ENCODE measurements around the gene SH3BP1. TPM values are rescaled to one million over a fixed set of nuclear protein-coding genes. Genes with fewer than 3 reads are reported as not detected.
A peak's percentile ranks its signal among the peaks of the same experiment; 100 is the strongest.
"Not testable (repeated sequence)": the region's sequence is repeated elsewhere in the genome, so short reads cannot be mapped to it uniquely, and the experiment has no call there.

The SH3BP1 gene
- polyA plus RNA-seq, 4 donors = 13.8 to 21.1 (median 19.2) TPM

DNA sequence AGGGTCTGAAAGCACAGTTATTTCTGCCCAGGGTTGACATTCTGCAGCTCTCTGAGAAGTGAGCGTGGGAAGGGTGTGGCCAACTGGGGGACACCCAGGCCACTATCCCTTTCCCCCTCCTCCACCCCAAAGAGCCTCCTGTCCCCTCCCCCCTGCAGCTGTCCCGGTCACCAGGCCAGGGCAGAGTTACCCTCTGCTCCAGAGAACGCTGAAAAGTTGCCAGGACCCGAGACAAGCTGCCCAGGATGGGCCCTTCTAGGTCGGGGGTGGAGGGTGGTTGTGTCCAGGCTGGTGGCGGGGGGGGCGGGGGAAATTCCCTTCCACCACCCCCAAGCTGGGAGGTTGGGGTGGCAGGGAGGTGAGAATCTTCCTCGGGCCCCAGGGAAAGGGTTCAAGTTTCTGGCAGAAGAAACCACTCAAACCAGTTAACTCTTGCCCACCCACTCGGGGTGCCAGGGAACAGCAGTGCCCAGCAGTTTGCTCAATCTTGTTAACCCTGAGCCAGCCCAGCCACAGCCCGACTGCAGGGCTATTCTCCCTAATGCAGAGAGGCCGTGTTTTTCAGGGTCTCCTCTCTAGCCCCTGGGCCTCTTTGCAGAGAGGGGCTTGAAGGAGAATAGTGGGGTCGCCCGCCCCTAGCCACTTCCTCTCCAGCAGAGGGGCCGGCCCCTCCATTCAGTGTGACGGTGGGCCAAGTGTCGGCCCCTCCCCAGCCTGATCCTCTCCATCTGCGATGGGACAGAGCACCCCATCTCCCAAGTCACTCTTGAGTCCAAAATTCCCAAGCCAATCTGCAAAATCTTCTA lies 36.7 kb downstream of the SH3BP1 start:
- DNase-seq (ENCODE audit: low read depth in 4 of 4, low spot score in 3 of 4) = no peak

DNA sequence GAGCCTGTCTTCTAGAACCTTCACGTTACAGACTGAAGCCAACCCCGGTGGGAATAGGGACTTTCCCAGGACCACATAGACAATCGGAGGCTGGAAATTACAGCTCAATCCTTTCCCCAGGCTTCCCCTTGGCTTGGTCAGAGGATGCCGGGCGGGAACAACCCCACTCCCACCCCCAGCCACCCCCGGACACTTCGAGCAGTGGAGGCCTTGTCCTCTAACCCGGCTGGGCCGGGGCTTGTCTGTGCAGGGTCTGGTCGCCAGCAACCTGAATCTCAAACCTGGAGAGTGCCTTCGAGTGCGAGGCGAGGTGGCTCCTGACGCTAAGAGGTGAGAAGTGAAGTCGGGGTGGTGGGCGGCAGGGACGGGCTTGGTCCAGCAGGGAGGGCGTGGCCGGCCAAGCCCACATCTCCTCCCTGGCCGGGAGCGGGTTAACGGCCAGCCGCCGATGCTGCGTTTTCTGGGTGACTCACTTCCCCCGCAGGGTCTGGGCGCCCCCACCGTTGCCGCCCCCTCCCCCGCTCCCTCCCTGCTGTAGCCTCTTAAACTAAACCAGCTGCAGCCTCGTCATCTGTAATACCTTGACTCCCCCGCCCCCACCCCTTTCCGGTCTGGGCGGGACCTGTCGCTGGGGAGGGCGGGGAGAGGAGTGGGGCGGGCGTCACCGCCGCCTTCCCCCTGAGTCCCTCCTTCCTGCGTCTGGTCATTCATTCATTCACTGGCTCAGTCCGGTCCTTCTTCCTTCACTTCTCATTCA lies 37.4 kb downstream of the SH3BP1 start:
- DNase-seq (ENCODE audit: low read depth in 4 of 4, low spot score in 3 of 4) = peak in 2 of 4 donors; percentile 75 to 77

DNA sequence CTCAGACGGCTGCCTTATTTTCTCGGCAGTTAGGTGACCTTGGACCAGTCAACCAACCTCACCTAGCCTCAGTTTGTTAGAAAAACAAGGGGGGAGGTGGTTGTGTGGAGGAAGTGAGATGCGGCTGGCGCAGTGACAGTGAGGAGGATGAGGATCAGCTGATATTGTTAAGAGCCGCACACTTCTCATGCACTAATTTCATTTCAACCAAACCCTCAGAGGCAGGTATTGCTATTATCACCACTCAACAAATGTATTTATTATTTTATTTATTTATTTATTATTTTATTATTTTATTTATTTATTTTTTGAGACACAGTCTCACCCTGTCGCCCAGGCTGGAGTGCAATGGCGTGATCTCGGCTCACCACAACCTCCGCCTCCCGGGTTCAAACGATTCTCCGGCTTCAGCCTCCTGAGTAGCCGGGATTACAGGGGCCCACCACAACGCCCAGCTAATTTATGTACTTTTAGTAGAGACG lies 38.1 kb downstream of the SH3BP1 start:
- no peak for DNase-seq (ENCODE audit: low read depth in 4 of 4, low spot score in 3 of 4)

DNA sequence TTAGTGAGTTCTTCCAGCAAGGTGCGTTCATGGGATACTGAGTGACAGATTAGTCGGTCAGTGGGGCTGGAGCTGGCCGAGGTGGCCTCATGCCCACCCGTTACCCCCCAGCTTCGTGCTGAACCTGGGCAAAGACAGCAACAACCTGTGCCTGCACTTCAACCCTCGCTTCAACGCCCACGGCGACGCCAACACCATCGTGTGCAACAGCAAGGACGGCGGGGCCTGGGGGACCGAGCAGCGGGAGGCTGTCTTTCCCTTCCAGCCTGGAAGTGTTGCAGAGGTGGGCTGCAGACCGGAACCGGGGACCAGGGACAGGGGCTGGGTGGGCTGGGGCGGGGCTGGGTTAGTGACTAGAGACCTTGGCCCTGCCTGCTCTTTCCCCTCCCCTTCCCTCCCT lies 38.9 kb downstream of the SH3BP1 start:
- no peak for DNase-seq (ENCODE audit: low read depth in 4 of 4, low spot score in 3 of 4)

GRCh38 chr22:37679670-37680069 lies 40.2 kb downstream of the SH3BP1 start:
- no peak for DNase-seq (ENCODE audit: low read depth in 4 of 4, low spot score in 3 of 4)

GRCh38 chr22:37680191-37680851 lies 40.9 kb downstream of the SH3BP1 start:
- no peak for DNase-seq (ENCODE audit: low read depth in 4 of 4, low spot score in 3 of 4)

DNA sequence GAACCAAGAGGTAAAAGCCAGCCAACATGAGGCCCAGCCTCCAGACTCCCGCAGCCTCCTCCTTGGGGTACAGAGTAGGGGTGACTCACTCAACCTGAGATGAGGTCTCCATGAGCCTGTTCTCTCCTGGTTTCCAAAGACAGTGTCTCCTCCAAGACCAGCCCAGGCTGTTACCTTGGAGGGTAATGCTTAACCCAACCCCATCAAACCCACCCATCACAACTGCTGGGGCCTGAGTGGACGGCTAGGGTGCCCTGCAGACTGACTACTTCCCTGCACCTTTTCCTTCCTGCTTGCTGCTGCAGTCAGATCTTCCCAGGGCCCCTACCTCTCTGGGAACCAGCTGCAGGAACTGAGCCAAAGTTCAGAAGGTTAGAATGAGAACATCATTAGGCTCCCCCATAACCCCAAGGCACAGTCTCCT lies 41.5 kb downstream of the SH3BP1 start:
- DNase-seq (ENCODE audit: low read depth in 4 of 4, low spot score in 3 of 4) = no peak

DNA sequence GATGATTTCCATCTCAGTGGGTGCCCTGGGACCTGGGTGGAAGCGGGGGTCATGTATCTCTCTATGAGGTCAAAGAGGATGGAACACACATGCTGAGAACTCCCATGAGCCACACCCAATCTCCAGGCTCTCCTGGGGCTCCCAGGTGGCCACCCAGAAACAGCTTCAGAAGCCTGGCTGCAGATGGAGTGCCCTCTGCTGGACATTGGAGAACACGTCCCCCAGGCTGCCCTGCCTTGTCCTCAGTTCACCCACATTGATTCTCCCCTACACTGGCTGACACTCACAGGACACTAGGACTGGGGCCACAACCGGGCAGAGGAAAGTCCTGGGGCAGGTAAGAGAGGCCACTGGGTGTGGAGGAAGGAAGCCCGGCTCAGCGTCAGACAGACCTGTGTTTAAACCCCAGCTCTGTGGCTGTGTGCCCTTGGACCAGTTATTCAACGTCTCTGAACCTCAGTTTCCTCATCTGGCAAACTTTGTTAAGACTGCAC lies 42.1 kb downstream of the SH3BP1 start:
- no peak for DNase-seq (ENCODE audit: low read depth in 4 of 4, low spot score in 3 of 4)

- DNase-seq (ENCODE audit: low read depth in 4 of 4, low spot score in 3 of 4) = no peak
Measured at GRCh38 chr22:37684803-37685615, 45.5 kb downstream of the SH3BP1 start.

DNA sequence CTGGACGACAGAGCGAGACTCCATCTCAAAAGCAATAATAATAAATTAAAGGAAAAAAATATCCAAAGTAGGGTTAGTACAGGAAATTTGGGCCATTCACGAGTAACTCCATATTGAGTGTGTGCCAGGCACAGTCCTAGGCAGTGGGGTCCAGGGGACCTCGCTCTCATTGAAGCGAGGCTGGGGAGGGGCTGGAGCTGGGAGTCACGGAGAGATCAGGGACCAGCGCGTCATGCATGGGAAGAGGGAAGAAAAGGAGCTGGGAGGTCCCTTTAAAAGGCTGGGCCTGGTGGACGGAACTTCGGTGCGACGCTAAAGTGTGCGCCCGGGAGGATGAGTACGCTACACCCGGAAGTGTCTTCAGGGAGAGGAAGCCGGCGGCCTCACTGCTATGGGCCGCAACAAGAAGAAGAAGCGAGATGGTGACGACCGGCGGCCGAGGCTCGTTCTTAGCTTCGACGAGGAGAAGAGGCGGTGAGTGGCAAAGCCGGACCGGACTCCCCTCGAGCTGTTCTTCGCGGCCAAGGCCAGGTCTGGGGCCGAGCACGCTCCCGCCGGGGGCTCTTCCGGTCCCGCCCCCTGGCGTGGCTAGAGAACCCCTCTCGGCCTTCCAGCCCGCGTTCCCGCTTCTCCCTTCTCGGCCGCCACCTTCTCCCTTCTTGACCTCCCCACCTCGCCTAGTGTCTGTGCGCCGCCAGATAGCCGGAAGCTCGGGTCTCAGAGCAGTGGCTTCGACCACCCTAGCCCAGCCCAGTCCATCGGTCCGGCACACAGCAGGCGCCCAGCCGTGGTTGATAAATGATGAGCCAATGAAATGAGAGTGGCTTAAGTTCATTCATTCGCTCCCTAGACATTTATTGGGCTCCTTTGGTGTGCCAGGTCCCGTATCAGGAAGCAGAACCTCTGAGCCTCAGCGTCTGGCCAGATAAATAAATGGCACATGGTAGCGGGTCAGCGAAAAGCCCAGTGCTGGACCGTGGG lies 46.8 kb downstream of the SH3BP1 start, which contains the start of gene NOL12:
Gene NOL12, plus strand, starts transcription at position 342 of the 981 bp plus-strand sequence. Its CDS starts 50 bp downstream, at position 392.
- peak in 3 of 4 donors; percentile 76 to 90 (median 76) for DNase-seq (ENCODE audit: low read depth in 4 of 4, low spot score in 3 of 4)

DNA sequence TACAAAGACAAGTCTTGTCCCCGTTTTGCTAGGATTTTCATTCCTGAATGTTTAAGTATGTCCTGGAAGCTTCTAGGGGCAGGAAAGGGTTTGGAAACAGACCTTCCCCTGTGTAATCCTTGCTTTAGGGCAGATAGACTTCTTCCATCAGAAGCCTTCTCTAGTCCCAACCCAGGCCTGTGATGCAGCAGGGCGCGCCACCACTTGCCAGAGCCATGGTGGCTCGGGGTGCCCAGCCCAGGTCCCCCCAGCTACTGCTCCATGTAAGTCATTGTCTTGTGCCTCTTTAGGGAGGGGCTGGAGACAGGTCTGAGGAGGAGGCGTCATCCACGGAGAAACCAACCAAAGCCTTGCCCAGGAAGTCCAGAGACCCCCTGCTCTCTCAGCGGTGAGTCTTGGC lies 50.9 kb downstream of the SH3BP1 start:
- DNase-seq (ENCODE audit: low read depth in 4 of 4, low spot score in 3 of 4) = no peak

GRCh38 chr22:37690901-37691504 lies 51.5 kb downstream of the SH3BP1 start:
- DNase-seq (ENCODE audit: low read depth in 4 of 4, low spot score in 3 of 4) = no peak

- DNase-seq (ENCODE audit: low read depth in 4 of 4, low spot score in 3 of 4) = no peak
Measured at GRCh38 chr22:37692627-37693285, 53.3 kb downstream of the SH3BP1 start.

- not testable (repeated sequence) for DNase-seq (ENCODE audit: low read depth in 4 of 4, low spot score in 3 of 4)
Measured at GRCh38 chr22:37694131-37694530, 54.7 kb downstream of the SH3BP1 start.

DNA sequence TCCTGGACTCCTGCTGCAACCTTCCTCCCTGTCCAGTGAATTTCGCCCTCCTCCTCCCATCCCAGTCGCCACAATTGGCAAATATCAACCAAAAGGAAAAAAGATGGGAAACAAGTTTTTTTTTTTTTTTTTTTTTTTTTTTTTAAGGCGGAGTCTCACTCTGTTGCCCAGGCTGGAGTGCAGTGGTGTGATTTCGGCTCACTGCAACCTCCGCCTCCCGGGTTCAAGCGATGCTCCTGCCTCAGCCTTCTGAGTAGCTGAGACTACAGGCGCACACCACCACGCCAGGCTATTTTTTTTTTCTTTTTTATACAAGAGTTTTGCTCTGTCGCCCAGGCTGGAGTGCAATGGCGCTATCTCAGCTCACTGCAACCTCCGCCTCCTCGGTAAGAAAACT lies 56.8 kb downstream of the SH3BP1 start:
- DNase-seq (ENCODE audit: low read depth in 4 of 4, low spot score in 3 of 4) = not testable (repeated sequence)

DNA sequence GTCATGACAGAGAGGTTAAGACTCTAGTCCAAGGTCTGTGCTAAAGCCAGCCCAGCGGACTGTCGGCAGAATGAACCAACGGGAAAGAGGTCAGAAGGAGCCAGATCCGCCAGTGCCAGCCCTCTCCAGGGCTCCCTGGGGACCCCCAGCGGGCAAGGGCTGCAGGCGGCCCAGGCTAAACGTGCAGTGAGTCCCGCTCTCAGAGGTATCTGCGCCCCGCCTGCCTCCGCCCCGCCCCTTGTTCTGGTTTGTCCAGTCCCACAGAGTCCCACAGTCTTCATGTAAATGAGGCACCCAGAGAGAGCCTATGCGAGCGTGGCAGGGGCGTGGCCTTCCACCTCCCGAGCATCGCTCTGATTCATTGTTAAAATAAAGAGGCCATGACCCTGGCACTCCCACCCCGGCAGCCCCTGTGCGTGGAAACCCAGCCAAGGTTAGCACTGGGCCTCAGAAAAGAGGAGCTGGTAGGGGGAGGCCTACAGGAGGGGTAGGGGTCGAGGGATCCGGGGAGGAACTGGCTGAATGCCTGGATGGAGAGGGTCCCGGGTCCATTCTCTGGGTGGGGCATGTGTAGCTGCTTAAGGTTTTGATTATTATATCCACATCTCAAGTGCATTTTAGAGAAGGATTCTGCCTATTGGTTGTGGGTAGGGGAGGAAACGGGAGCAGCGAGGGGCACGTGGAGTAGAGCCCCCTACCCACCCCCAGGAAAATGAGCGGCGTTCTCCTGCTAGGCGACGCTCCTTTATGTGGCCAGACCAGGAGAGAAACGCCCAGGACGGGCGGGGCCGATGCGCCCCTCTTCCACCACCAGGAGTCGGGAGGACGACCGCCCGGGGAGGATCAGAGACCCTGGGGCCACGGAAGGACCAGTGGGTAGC lies 57.4 kb downstream of the SH3BP1 start, which contains the start of gene TRIOBP:
Gene TRIOBP, plus strand, starts transcription at position 392 of the 881 bp plus-strand sequence. CDS start 4,318 bp downstream, outside the sequence.
- peak; percentile 75 to 86 (median 83) for DNase-seq (ENCODE audit: low read depth in 4 of 4, low spot score in 3 of 4)

DNA sequence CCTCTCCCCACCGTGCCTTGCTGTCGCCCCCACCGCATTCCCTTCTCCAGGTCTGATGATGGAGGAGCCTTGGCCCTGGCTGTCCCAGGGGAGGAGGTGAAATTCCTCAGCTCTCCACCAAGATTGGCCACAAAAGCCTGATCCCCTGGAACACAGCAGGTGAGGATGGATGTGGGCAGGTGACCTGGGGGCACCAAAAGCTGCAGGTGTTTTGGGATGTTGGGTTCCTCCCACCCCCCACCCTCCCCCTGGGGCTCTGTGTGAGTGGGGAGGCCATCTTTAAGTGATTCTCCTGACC lies 58.0 kb downstream of the SH3BP1 start:
- no peak for DNase-seq (ENCODE audit: low read depth in 4 of 4, low spot score in 3 of 4)

Data from right renal pelvis (tissue), 4 donors.